Mesendoderm (in vitro differentiated cells): ENCODE results near the gene GCNT2.

Experiments
- DNase-seq: peaks from one replicate; pipeline ENCODE4 v3.0.0; 2013
- H2AK5ac ChIP-seq: 2 replicates; pipeline ENCODE4 v1.6.1; 2013; ENCODE audit warnings: low read length, inconsistent platforms
- H2BK120ac ChIP-seq: 2 replicates; pipeline ENCODE4 v1.6.1; 2013; ENCODE audit warnings: low read depth, mild to moderate bottlenecking, low read length, moderate library complexity, mixed read lengths
- H2BK15ac ChIP-seq: replicated peaks from 2 replicates; pipeline ENCODE4 v1.6.1; 2013; ENCODE audit warnings: low read depth, mild to moderate bottlenecking, moderate library complexity
- H2BK5ac ChIP-seq: 2 replicates; pipeline ENCODE4 v1.6.1; 2013; ENCODE audit warnings: low read length, inconsistent platforms
- H3K18ac ChIP-seq: 2 replicates; pipeline ENCODE4 v1.6.1; 2013; ENCODE audit warnings: mild to moderate bottlenecking, low read length, mixed read lengths
- H3K23ac ChIP-seq: one replicate; pipeline ENCODE4 v1.6.1; 2013; ENCODE audit warnings: low read length
- H3K27ac ChIP-seq: 2 replicates; pipeline ENCODE4 v1.5.1; 2013; ENCODE audit warnings: low read depth, mild to moderate bottlenecking, inconsistent platforms, low read length, moderate library complexity
- H3K27me3 ChIP-seq: 2 replicates; pipeline ENCODE4 v1.6.1; 2013; ENCODE audit warnings: low read length, control low read depth, mild to moderate bottlenecking, inconsistent platforms; ENCODE audit not compliant: insufficient read depth, poor library complexity
- H3K36me3 ChIP-seq: 2 replicates; pipeline ENCODE4 v1.6.1; 2013; ENCODE audit warnings: low read length, inconsistent platforms; ENCODE audit not compliant: control insufficient read depth, insufficient read depth
- H3K4ac ChIP-seq: one replicate; pipeline ENCODE4 v1.6.1; 2013; ENCODE audit warnings: low read depth, mild to moderate bottlenecking, low read length, moderate library complexity
- H3K4me1 ChIP-seq: 2 replicates; pipeline ENCODE4 v1.6.1; 2013; ENCODE audit warnings: low read depth, low read length, inconsistent platforms; ENCODE audit not compliant: control insufficient read depth
- H3K4me2 ChIP-seq: 2 replicates; pipeline ENCODE4 v1.6.1; 2013; ENCODE audit warnings: low read length
- H3K4me3 ChIP-seq: 2 replicates; pipeline ENCODE4 v1.5.1; 2013; ENCODE audit warnings: mild to moderate bottlenecking, low read length
- H3K56ac ChIP-seq: one replicate; pipeline ENCODE4 v1.6.1; 2013; ENCODE audit warnings: low read length
- H3K79me1 ChIP-seq: 2 replicates; pipeline ENCODE4 v1.6.1; 2013; ENCODE audit warnings: low read length, inconsistent platforms
- H3K79me2 ChIP-seq: 2 replicates; pipeline ENCODE4 v1.6.1; 2013; ENCODE audit warnings: mild to moderate bottlenecking, low read length; ENCODE audit not compliant: control insufficient read depth, insufficient read depth
- H3K9ac ChIP-seq: 2 replicates; pipeline ENCODE4 v1.6.1; 2013; ENCODE audit warnings: low read length, inconsistent platforms
- H4K5ac ChIP-seq: one replicate; pipeline ENCODE4 v1.6.1; 2013; ENCODE audit warnings: low read length
- H4K8ac ChIP-seq: one replicate; pipeline ENCODE4 v1.6.1; 2013; ENCODE audit warnings: low read depth, mild to moderate bottlenecking, control low read depth, low read length, moderate library complexity
- WGBS: extraction: QIAGEN DNeasy Blood & Tissue Kit; methylation state at CpG from one replicate; pipeline ENCODE4 v1.1.7; 2013; ENCODE audit warnings: low lambda C conversion rate, missing lambda C conversion rate; ENCODE audit not compliant: insufficient coverage; ENCODE audit errors: extremely low coverage; 5-methylcytosine and 5-hydroxymethylcytosine counted together

The GCNT2 gene

DNA sequence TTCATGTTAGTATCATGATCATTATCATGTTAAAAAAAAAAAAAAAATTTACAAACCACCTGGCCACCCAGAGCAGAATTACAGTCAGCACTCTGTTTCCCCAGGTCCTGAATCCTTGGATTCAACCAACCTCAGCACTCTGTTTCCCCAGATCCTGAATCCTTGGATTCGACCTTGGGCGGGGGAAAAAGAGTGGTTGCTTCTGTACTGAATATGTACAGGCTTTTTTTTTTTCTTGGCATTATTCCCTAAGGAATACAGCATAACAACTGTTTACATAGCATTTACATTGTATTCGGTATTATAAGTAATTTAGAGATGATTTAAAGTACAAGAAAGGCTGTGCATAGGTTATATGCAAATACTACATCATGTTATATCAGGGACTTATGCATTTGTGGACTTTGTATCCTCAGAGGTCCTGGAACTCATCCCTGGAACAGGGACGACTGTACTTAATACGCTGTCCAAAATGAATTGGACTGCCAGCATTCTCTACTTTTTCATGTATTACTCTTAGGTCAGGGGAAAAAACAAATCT is 31.2 kb downstream of the GCNT2 start:
- peaks cover 7% of the 10 kb centered on the region for H3K4me1 ChIP-seq
- H2BK15ac ChIP-seq = peak overlapping the region; percentile 10
- no peak overlapping the region for H4K8ac ChIP-seq
- peaks cover 8% of the 10 kb centered on the region for H3K79me2 ChIP-seq
- H3K36me3 ChIP-seq = no peaks in the 10 kb centered on the region
- H2BK5ac ChIP-seq = no peak overlapping the region
- H3K56ac ChIP-seq = no peak overlapping the region
- no peak overlapping the region for H3K23ac ChIP-seq
- no peak overlapping the region for H3K9ac ChIP-seq
- no peak overlapping the region for H3K4me3 ChIP-seq
- H3K4ac ChIP-seq = peak overlapping the region; percentile 2
- no peaks in the 10 kb centered on the region for H3K79me1 ChIP-seq
- H3K4me2 ChIP-seq = no peak overlapping the region
- DNase-seq = no peak
- no peak overlapping the region for H2BK120ac ChIP-seq
- no peak overlapping the region for H2AK5ac ChIP-seq
- H3K27ac ChIP-seq = no peak overlapping the region
- no peak overlapping the region for H3K18ac ChIP-seq
- no peaks in the 10 kb centered on the region for H3K27me3 ChIP-seq
- no CpG with 5 or more reads among the region's 5 CpGs for WGBS
- H4K5ac ChIP-seq = no peak overlapping the region

DNA sequence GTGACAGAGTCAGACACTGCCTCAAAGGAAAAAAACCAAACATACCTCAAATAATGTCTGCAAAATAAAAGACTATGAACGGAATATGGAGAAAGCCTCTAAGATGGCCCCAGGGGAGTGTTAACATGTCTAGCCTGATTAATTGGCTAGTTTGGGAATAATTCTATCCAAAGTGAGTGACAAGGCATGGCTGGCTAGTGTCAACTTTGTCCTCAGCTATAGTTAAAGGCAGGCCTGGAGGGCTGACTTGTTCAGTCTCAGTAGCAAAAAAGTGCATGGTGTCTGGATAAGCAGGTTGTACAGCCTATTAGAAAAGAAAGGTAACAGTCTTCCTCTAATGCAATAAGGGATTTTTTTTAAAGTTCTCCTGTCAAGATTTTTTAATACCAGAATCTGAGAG is 32.7 kb downstream of the GCNT2 start:
- no peaks in the 10 kb centered on the region for H3K36me3 ChIP-seq
- H3K4me2 ChIP-seq = no peak overlapping the region
- H3K9ac ChIP-seq = no peak overlapping the region
- WGBS = no CpG with 5 or more reads among the region's 1 CpG
- H2BK5ac ChIP-seq = no peak overlapping the region
- H3K79me1 ChIP-seq = no peaks in the 10 kb centered on the region
- no peak overlapping the region for H3K56ac ChIP-seq
- no peak overlapping the region for H3K18ac ChIP-seq
- H4K8ac ChIP-seq = no peak overlapping the region
- no peak overlapping the region for H3K23ac ChIP-seq
- DNase-seq = no peak
- H2AK5ac ChIP-seq = no peak overlapping the region
- no peak overlapping the region for H2BK120ac ChIP-seq
- H3K4me1 ChIP-seq = peaks cover 7% of the 10 kb centered on the region
- H3K4ac ChIP-seq = no peak overlapping the region
- H4K5ac ChIP-seq = no peak overlapping the region
- no peaks in the 10 kb centered on the region for H3K27me3 ChIP-seq
- no peak overlapping the region for H3K27ac ChIP-seq
- peaks cover 13% of the 10 kb centered on the region for H3K79me2 ChIP-seq
- H3K4me3 ChIP-seq = no peak overlapping the region
- H2BK15ac ChIP-seq = no peak overlapping the region

DNA sequence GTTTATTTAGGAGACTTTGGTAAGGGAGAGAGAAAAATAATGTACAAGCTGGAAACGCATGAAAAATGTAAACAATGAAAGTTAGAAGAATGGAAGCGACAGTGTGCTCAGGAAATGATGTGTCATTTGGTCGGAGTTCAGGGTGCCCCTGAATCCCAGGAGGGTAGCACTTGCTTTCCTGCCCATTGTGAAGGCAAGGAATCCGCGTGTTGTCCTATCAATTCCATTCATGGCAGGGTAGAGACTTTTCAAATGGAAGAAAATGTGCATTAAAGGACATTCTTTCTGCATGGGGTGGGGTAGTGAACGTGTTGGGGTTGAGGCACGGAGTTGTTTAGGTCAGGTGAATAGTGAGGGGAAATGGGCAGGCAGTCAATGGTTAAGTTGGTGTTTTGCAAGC is 33.7 kb downstream of the GCNT2 start:
- no peak overlapping the region for H3K9ac ChIP-seq
- H3K79me1 ChIP-seq = no peaks in the 10 kb centered on the region
- H3K4me2 ChIP-seq = no peak overlapping the region
- no peak overlapping the region for H2BK15ac ChIP-seq
- no peak overlapping the region for H2BK120ac ChIP-seq
- DNase-seq = no peak
- H3K27me3 ChIP-seq = no peaks in the 10 kb centered on the region
- H3K4me1 ChIP-seq = peaks cover 11% of the 10 kb centered on the region
- H3K27ac ChIP-seq = no peak overlapping the region
- peaks cover 17% of the 10 kb centered on the region for H3K79me2 ChIP-seq
- no peak overlapping the region for H3K23ac ChIP-seq
- H3K18ac ChIP-seq = no peak overlapping the region
- H3K36me3 ChIP-seq = no peaks in the 10 kb centered on the region
- peak overlapping the region; percentile 18 for H3K56ac ChIP-seq
- no CpG with 5 or more reads among the region's 7 CpGs for WGBS
- H3K4me3 ChIP-seq = no peak overlapping the region
- no peak overlapping the region for H4K8ac ChIP-seq
- no peak overlapping the region for H2AK5ac ChIP-seq
- H2BK5ac ChIP-seq = no peak overlapping the region
- H4K5ac ChIP-seq = no peak overlapping the region
- H3K4ac ChIP-seq = no peak overlapping the region

DNA sequence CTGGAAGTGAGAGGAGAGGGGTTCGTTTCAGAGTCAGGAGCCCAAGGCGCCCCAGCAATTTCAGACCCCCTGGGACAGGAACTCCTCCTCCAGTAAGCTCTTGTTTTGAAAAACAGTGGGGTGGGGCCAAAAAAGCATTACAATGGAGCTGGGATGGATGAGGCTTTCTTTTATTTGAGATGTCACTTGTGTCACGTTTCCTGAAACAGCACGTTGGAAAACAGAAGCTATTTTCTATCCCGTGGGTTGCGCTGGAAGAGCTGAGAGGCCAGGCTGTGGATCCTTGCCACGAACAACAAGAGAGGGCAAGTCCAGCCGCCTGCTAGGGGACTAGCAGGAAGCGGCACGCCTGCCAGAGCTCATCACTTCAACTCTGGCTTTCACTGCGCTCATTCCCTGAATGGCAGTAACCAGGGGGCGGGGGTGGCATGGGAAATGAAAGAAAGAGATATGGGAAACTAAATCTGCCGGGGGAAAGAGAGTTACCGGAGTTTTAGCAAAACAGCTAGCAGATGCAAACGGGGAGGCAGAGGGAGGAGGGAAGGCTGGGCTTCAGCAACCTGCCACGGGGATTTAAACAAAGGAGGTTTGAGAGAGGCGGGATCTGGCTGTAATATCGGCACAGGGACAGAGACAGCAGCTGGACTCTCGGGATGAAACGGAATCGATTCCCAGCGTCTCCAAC is 34.6 kb downstream of the GCNT2 start:
- H3K9ac ChIP-seq = peak overlapping the region; percentile 69
- peak overlapping the region; percentile 79 for H3K56ac ChIP-seq
- H4K5ac ChIP-seq = no peak overlapping the region
- H3K4me1 ChIP-seq = peaks cover 11% of the 10 kb centered on the region
- H3K18ac ChIP-seq = peak overlapping the region; percentile 85
- H3K4me3 ChIP-seq = peak overlapping the region; percentile 24
- peak overlapping the region; percentile 59 for H3K4me2 ChIP-seq
- no peak overlapping the region for H3K23ac ChIP-seq
- H3K4ac ChIP-seq = no peak overlapping the region
- no peak overlapping the region for H2AK5ac ChIP-seq
- H3K79me1 ChIP-seq = no peaks in the 10 kb centered on the region
- H2BK5ac ChIP-seq = no peak overlapping the region
- no peaks in the 10 kb centered on the region for H3K36me3 ChIP-seq
- peak; percentile 83 for DNase-seq
- peak overlapping the region; percentile 60 for H3K27ac ChIP-seq
- H3K27me3 ChIP-seq = no peaks in the 10 kb centered on the region
- peak overlapping the region; percentile 58 for H4K8ac ChIP-seq
- H2BK15ac ChIP-seq = no peak overlapping the region
- WGBS = no CpG with 5 or more reads among the region's 22 CpGs
- no peak overlapping the region for H2BK120ac ChIP-seq
- peaks cover 22% of the 10 kb centered on the region for H3K79me2 ChIP-seq

DNA sequence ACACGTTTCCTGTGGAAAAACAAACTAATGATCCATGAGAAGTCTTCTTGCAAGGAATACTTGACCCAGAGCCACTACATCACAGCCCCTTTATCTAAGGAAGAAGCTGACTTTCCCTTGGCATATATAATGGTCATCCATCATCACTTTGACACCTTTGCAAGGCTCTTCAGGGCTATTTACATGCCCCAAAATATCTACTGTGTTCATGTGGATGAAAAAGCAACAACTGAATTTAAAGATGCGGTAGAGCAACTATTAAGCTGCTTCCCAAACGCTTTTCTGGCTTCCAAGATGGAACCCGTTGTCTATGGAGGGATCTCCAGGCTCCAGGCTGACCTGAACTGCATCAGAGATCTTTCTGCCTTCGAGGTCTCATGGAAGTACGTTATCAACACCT is 35.4 kb downstream of the GCNT2 start:
- H3K4me2 ChIP-seq = peak overlapping the region; percentile 59
- no peak overlapping the region for H4K8ac ChIP-seq
- peak overlapping the region; percentile 85 for H3K18ac ChIP-seq
- H3K79me2 ChIP-seq = peaks cover 26% of the 10 kb centered on the region
- no peaks in the 10 kb centered on the region for H3K79me1 ChIP-seq
- H3K4me1 ChIP-seq = peaks cover 11% of the 10 kb centered on the region
- peak overlapping the region; percentile 79 for H3K56ac ChIP-seq
- WGBS = no CpG with 5 or more reads among the region's 6 CpGs
- H3K36me3 ChIP-seq = no peaks in the 10 kb centered on the region
- peak overlapping the region; percentile 24 for H3K4me3 ChIP-seq
- peak overlapping the region; percentile 9 for H3K4ac ChIP-seq
- H2BK15ac ChIP-seq = no peak overlapping the region
- H3K9ac ChIP-seq = peak overlapping the region; percentile 69
- peak overlapping the region; percentile 50 for H4K5ac ChIP-seq
- no peaks in the 10 kb centered on the region for H3K27me3 ChIP-seq
- H2AK5ac ChIP-seq = peak overlapping the region; percentile 91
- H2BK120ac ChIP-seq = peak overlapping the region; percentile 64
- DNase-seq = no peak
- no peak overlapping the region for H3K23ac ChIP-seq
- no peak overlapping the region for H3K27ac ChIP-seq
- H2BK5ac ChIP-seq = no peak overlapping the region
